Heart left ventricle (tissue), 16 donors: ENCODE data around the gene KCNRG. TPM values are rescaled to one million over a fixed set of nuclear protein-coding genes. Genes with fewer than 3 reads are reported as not detected.

Source experiments
- ATAC-seq, 4 donors: fragments of 200-7000 bp; cut with Tn5 transposase; one replicate each; pipeline ENCODE4 v1.9.1; 2020 to 2022; ENCODE audit warnings: moderate library complexity in 4 of 4, mild to moderate bottlenecking in 3 of 4, moderate number of reproducible peaks in 1 of 4
- DNase-seq, 5 donors: peaks; one replicate each; pipeline ENCODE4 v3.0.0-alpha.2; 2020
- H3K27ac ChIP-seq, 12 donors: fragments of 200-600 bp; sonication (generic) in 4 of 12; one replicate each; pipeline versions ENCODE4 v1.5.0 to v1.8.0; 2016 to 2022; ENCODE audit warnings: mild to moderate bottlenecking in 2 of 12
- H3K27me3 ChIP-seq, 9 donors: fragments of 200-600 bp; sonication (generic) in 2 of 9; one replicate each; pipeline versions ENCODE4 v1.5.1 to v1.8.0; 2016 to 2022; ENCODE audit warnings: mild to moderate bottlenecking in 3 of 9
- H3K36me3 ChIP-seq, 9 donors: fragments of 200-600 bp; sonication (generic) in 2 of 9; one replicate each; pipeline versions ENCODE4 v1.5.0 to v1.8.0; 2018 to 2022; ENCODE audit warnings: mild to moderate bottlenecking in 2 of 9
- H3K4me1 ChIP-seq, 12 donors: fragments of 200-600 bp; sonication (generic) in 4 of 12; one replicate each; pipeline versions ENCODE4 v1.5.0 to v1.8.0; 2016 to 2022; ENCODE audit warnings: mild to moderate bottlenecking in 3 of 12
- H3K4me3 ChIP-seq, 12 donors: fragments of 200-600 bp; sonication (generic) in 4 of 12; one replicate each; pipeline versions ENCODE4 v1.5.0 to v1.8.0; 2017 to 2022; ENCODE audit warnings: mild to moderate bottlenecking in 9 of 12, moderate library complexity in 4 of 12
- H3K9me3 ChIP-seq, 12 donors: fragments of 200-600 bp; sonication (generic) in 4 of 12; one replicate each; pipeline versions ENCODE4 v1.5.0 to v1.8.0; 2016 to 2022; ENCODE audit warnings: mild to moderate bottlenecking in 1 of 12
- POLR2A ChIP-seq, 2 donors: fragments of 450-650 bp; IDR thresholded peaks; one replicate each; pipeline ENCODE4 v1.6.1; 2017; ENCODE audit warnings: antibody characterized with exemption in 2 of 2, mild to moderate bottlenecking in 2 of 2, moderate library complexity in 2 of 2
- WGBS, 4 donors: extraction: QIAGEN DNeasy Blood & Tissue Kit in 2 of 4; methylation state at CpG; one replicate each; pipeline versions ENCODE4 v1.1.5 to v1.1.7; 2013 to 2018; 5-methylcytosine and 5-hydroxymethylcytosine counted together
- intact Hi-C, 10 donors: fragments of 100-400 bp; cut with DNase I; formaldehyde crosslinking; loops; one replicate each; pipeline versions ENCODE4 v1.11.1 to v1.14.2; 2022
- polyA plus RNA-seq, 2 donors: library from polyadenylated mRNA; stranded (reverse); fragments of 200-250 nt; gene quantifications; one replicate each; pipeline ENCODE4 v1.2.3, GENCODE V29; 2013
- total RNA-seq, 9 donors: library from RNA; depleted of rRNA in 2 of 9; stranded (reverse); fragments of >200 nt in 2 of 9; fragmentation: NEBNext Ultra II Directional in 3 of 9; extraction: Animal tissue kit (Norgen Biotek cat#: 25700) in 3 of 9; gene quantifications; one replicate each; pipeline versions ENCODE4 v1.1.0 to v1.2.4, GENCODE V29; 2016 to 2023
- TF ChIP-seq, protein P1 (sequence below), 12 donors: fragments of 200-600 bp; sonication (generic) in 4 of 12; IDR thresholded peaks; one replicate each; pipeline versions ENCODE4 v1.5.0 to v1.8.0; 2018 to 2022; ENCODE audit warnings: antibody characterized with exemption in 12 of 12, mild to moderate bottlenecking in 5 of 12
- donor health status: ischemic (EF 13 %, LVEDD 7.1; RV severe dilation, severe dysfunction).
- donor health status: healthy with polysubstance abuse.
- donor health status: DM: no; HTN: yes; CAD: no.
- donor health status: DM: no; HTN: no; CAD: no.
- donor health status: ischemic (EF 25% LVEDD 6.9; RV normal size, moderate dysfunction).
- donor health status: ischemic (EF 25% LVEDD 5.7; RV mildly dilated, moderate dysfunction).
- donor health status: healthy.
- donor health status: DM: yes; HTN: yes; CAD: no.
- donor health status: ischemic (EF 35%, LVEDD 5.7; RV mildly dilated, moderate dysfunction).
- donor health status: nonischemic (EF 11% LVEDD 7.7; RV severe dilation, severe dysfunction).
- donor health status: DM: yes; HTN: yes; CAD: no.
- donor health status: PGD.
- donor health status: ischemic (EF 29% LVEDD 5.4; RV normal size, mild dysfunction).
- donor health status: nonischemic (EF 23%, LVEDD 6.1; RV moderate dilation, normal function).

KCNRG gene
- total and polyA plus RNA-seq, 11 donors: 0.15 to 3.2 (median 0.38) TPM; not detected in 3

- H3K27ac ChIP-seq: peak overlapping the region in 11 of 12 donors; percentile 15 to 86 (median 60)
- H3K4me1 ChIP-seq: peaks cover 0 to 45% (median 27%) of the 10 kb centered on the region in 12 donors
- intact Hi-C loops: no loop called here
Observed at GRCh38 chr13:50017819-50018218, 2.6 kb downstream of the KCNRG start.

DNA sequence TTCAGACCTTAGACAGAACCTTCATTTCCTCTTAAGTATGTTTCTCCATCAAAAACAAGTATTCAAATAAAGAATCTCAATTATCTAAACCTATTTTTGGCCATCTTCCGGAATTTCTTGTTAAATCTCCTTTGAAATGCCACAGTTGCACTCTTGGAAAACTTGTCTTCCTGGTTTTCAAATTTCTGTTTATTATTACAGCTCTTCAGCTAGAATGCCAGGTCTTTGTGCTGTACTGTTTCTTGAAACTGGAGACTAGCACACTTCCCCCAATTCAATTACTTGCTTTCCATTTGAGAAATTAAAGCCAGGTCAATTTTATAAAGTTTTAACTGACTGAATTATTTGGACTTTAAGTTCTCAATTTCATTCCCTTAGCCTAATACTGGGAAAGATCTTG, 10.2 kb downstream of the KCNRG start:
- no peak for ATAC-seq
- no peak for DNase-seq
- 43 to 61% (median 60%) methylated on average over 1 of the region's 1 CpG for WGBS, 4 donors
- intact Hi-C loops: no loop called here
- Histone ChIP-seq H3K9me3 (no peaks in the 10 kb centered on the region), H3K4me3 (no peak overlapping the region), H3K27ac (no peak overlapping the region), H3K36me3 (peaks cover 0 to 56% (median 32%) of the 10 kb centered on the region in 9 donors), H3K4me1 (peaks cover 0 to 12% (median 5%) of the 10 kb centered on the region in 12 donors), H3K27me3 (no peaks in the 10 kb centered on the region)
- no peak for TF ChIP-seq POLR2A (IDR thresholded peaks at IDR 0.05)
- TF ChIP-seq, protein P1, sequence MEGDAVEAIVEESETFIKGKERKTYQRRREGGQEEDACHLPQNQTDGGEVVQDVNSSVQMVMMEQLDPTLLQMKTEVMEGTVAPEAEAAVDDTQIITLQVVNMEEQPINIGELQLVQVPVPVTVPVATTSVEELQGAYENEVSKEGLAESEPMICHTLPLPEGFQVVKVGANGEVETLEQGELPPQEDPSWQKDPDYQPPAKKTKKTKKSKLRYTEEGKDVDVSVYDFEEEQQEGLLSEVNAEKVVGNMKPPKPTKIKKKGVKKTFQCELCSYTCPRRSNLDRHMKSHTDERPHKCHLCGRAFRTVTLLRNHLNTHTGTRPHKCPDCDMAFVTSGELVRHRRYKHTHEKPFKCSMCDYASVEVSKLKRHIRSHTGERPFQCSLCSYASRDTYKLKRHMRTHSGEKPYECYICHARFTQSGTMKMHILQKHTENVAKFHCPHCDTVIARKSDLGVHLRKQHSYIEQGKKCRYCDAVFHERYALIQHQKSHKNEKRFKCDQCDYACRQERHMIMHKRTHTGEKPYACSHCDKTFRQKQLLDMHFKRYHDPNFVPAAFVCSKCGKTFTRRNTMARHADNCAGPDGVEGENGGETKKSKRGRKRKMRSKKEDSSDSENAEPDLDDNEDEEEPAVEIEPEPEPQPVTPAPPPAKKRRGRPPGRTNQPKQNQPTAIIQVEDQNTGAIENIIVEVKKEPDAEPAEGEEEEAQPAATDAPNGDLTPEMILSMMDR (IDR thresholded peaks at IDR 0.05): no peak

More at GRCh38 chr13:50017819-50018218, 2.6 kb downstream of the KCNRG start:
- Histone ChIP-seq H3K9me3 (no peaks in the 10 kb centered on the region), H3K27me3 (no peaks in the 10 kb centered on the region), H3K36me3 (peaks cover 0 to 68% (median 36%) of the 10 kb centered on the region in 9 donors), H3K4me3 (peak overlapping the region in 1 of 12 donors; percentile 2)
- DNase-seq (no peak), ATAC-seq (peak in 3 of 4 donors; percentile 64 to 70 (median 69))
- TF ChIP-seq, protein P1 (IDR thresholded peaks at IDR 0.05): no peak
- no peak for TF ChIP-seq POLR2A (IDR thresholded peaks at IDR 0.05)

GRCh38 chr13:50026788-50027473, 11.7 kb downstream of the KCNRG start:
- intact Hi-C loops: no loop called here
- TF ChIP-seq, protein P1 (IDR thresholded peaks at IDR 0.05): no peak
- no peak for TF ChIP-seq POLR2A (IDR thresholded peaks at IDR 0.05)
- DNase-seq (no peak), ATAC-seq (no peak)
- no peaks in the 10 kb centered on the region for H3K27me3 ChIP-seq
- H3K4me1 ChIP-seq: peaks cover 0 to 12% (median 5%) of the 10 kb centered on the region in 12 donors
- no peak overlapping the region for H3K27ac ChIP-seq
- no peak overlapping the region for H3K4me3 ChIP-seq
- H3K36me3 ChIP-seq: peaks cover 0 to 41% (median 25%) of the 10 kb centered on the region in 9 donors
- 72 to 80% (median 76%) methylated on average over 2 of the region's 2 CpGs for WGBS, 4 donors
- H3K9me3 ChIP-seq: no peaks in the 10 kb centered on the region

GRCh38 chr13:50030315-50030714, 15.1 kb downstream of the KCNRG start:
- H3K4me1 ChIP-seq: peaks cover 0 to 14% (median 4%) of the 10 kb centered on the region in 12 donors
- no peak overlapping the region for H3K27ac ChIP-seq
- H3K4me3 ChIP-seq: no peak overlapping the region
- intact Hi-C loops: no loop called here
- peaks cover 0 to 11% (median 3%) of the 10 kb centered on the region in 9 donors for H3K36me3 ChIP-seq
- H3K9me3 ChIP-seq: no peaks in the 10 kb centered on the region
- DNase-seq (no peak), ATAC-seq (no peak)
- 91 to 96% (median 94%) methylated on average over 3 of the region's 3 CpGs for WGBS, 4 donors
- H3K27me3 ChIP-seq: no peaks in the 10 kb centered on the region
- no peak for TF ChIP-seq POLR2A (IDR thresholded peaks at IDR 0.05)
- TF ChIP-seq, protein P1 (IDR thresholded peaks at IDR 0.05): no peak
